HG03025 (cell line): ENCODE data around the gene SAPCD2.

Source experiments
- ATAC-seq: cut with Tn5 transposase; IDR thresholded peaks from one replicate; pipeline ENCODE4 v1.9.1; 2021; ENCODE audit warnings: mild to moderate bottlenecking, moderate library complexity; ENCODE audit not compliant: unreplicated experiment, low FRiP score

SAPCD2 gene

GRCh38 chr9:137082925-137083290 is 12.6 kb upstream of the SAPCD2 start:
- ATAC-seq, result no peak

GRCh38 chr9:137082222-137082924 is 12.0 kb upstream of the SAPCD2 start:
- ATAC-seq, result no peak

GRCh38 chr9:137080260-137081122 is 10.1 kb upstream of the SAPCD2 start:
- ATAC-seq, result no peak

- ATAC-seq, result no peak
These were observed 9.0 kb upstream of the SAPCD2 start for GRCh38 chr9:137079401-137079787.

GRCh38 chr9:137078701-137079400 is 8.5 kb upstream of the SAPCD2 start:
- ATAC-seq, result no peak

GRCh38 chr9:137077758-137078693 is 7.7 kb upstream of the SAPCD2 start:
- peak; percentile 12 for ATAC-seq

- ATAC-seq, result peak; percentile 41
These were observed 6.8 kb upstream of the SAPCD2 start, which contains the start of gene UAP1L1 for GRCh38 chr9:137077010-137077747. Gene UAP1L1, plus strand, starts transcription at chr9:137077517. Its CDS starts 16 bp downstream, at chr9:137077533.

- ATAC-seq, result no peak
These were observed 6.3 kb upstream of the SAPCD2 start for GRCh38 chr9:137076636-137077009.

- ATAC-seq, result no peak
These were observed 5.0 kb upstream of the SAPCD2 start for GRCh38 chr9:137075275-137075775.

GRCh38 chr9:137074657-137075274 is 4.4 kb upstream of the SAPCD2 start:
- ATAC-seq, result no peak

- ATAC-seq, result no peak
These were observed 3.6 kb upstream of the SAPCD2 start for GRCh38 chr9:137073992-137074399.

GRCh38 chr9:137071282-137071681 is 925 bp upstream of the SAPCD2 start:
- no peak for ATAC-seq

- no peak for ATAC-seq
These were observed 534 bp upstream of the SAPCD2 start for GRCh38 chr9:137070906-137071275.

- no peak for ATAC-seq
These were observed 757 bp downstream of the SAPCD2 start for GRCh38 chr9:137069508-137070091.

- no peak for ATAC-seq
These were observed 1.5 kb downstream of the SAPCD2 start for GRCh38 chr9:137068539-137069507.

GRCh38 chr9:137067860-137068538 is 2.4 kb downstream of the SAPCD2 start:
- ATAC-seq, result no peak
